Fibroblast of the conjunctiva (primary cell): ENCODE measurements around the gene MTA2.
"Not testable (repeated sequence)": the region's sequence is repeated elsewhere in the genome, so short reads cannot be mapped to it uniquely, and the experiment has no call there.

Source experiments
- DNase-seq: peaks from one replicate; pipeline ENCODE4 v3.0.0-alpha.2; 2010; ENCODE audit warnings: low read depth

The MTA2 gene

GRCh38 chr11:62565100-62565802 lies 36.4 kb downstream of the MTA2 start:
- no peak for DNase-seq

DNA sequence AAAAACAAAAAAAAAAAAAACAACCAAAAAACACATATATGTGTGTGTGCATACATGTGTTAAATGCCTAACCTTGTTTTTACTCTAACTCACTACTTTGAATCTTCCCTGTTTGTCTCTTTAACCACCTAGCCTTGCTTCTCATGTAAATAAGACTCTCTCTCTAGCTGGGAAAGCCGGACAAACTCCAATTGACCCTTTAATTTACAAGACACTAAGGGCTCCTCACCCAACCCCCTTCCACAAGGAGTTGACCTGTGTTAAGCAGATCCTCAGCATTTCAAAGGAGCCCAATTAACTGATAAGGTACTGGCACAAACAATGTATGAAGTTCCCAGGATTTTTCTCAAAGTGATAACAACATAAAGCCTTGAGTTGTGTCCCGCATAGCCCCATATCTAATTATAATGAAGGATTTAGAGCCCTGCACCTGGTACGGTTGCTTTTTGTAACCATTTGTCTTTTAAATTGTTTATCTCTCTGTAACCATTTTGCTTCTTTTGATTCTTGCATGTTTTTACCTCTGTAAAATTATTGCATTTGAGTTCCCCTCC lies 39.9 kb downstream of the MTA2 start:
- not testable (repeated sequence) for DNase-seq

DNA sequence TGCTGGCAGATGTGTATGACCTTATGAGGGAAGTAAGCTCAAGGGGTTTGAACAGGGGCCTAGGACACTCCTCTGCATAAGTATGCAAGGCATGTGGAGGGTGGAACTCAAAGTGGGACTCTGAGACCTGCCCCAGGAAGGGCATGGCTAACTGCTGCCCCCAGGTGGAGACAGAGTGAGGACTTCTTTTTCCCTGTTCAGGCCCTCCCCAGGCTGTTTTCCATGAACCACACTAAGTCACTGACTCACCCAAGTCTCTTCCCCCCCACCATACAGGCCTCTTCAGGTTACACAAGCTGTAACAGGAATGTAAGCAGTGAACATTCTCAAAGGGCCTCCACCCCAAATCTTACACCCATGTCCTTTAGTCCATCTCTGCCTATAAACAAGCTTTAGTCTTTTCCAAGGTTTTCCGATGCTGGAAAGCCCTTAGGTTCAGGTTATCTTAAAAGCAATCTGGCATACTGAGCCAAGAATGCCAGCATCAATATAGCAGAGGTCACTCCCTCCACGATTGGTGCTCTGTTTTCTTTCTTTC lies 41.0 kb downstream of the MTA2 start:
- peak; percentile 97 for DNase-seq

GRCh38 chr11:62559626-62560025 lies 42.0 kb downstream of the MTA2 start:
- not testable (repeated sequence) for DNase-seq

DNA sequence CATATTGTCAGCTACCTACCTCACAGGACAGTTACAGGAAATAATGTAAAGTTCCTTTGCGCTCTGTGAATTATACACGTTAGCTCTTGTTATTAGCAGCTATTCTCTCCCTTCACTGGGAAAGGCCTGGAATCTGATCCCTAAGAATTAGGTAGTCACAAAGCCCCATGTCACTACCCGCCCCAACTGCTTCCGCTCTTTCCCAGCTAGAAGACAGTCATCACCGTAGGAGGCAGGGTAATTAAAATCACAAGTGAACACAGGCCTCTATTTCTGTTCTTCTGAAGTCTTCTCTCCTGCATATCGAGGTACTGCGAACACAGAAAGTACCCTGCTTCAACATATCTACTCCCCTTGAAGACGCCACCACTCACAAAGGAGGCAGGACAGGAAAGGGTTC lies 42.5 kb downstream of the MTA2 start:
- DNase-seq, result no peak

- DNase-seq, result no peak
Observed at GRCh38 chr11:62558669-62559068, 43.0 kb downstream of the MTA2 start.

DNA sequence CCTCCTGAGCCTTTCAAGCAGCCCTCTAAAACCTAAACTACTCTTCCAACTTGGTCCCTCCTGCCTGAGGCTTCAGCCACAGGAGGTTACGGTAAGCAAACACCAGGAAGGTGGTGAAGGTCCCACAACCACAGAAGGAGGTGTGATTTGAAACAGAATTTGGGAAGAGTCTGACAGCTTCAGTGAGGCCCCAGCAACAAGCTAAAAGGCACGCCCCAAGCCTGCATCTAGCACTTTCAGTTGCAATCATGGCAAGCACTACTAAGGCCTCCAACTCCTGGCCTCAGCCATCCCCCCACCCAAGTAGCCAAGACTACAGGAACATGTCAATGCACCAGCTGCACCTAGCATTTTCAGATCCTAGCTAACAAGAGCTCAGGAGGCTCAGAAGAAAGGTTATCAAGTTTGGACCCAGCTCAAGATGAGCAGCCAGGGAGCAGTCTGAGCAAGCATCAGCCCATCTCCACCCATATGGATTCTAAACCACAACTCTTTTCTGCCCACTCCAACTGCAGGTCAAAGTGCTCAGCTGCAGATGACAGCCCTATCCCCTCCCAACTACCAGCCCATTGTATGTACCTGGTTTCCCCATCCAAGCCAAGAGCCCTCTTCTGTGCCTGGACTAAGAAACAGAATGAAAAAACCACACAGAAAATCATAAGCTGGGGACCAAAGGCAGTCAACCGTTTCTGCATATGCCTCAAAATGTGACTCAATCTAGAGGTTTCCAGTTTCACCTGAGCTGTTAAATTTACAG lies 44.6 kb downstream of the MTA2 start:
- DNase-seq, result no peak

DNA sequence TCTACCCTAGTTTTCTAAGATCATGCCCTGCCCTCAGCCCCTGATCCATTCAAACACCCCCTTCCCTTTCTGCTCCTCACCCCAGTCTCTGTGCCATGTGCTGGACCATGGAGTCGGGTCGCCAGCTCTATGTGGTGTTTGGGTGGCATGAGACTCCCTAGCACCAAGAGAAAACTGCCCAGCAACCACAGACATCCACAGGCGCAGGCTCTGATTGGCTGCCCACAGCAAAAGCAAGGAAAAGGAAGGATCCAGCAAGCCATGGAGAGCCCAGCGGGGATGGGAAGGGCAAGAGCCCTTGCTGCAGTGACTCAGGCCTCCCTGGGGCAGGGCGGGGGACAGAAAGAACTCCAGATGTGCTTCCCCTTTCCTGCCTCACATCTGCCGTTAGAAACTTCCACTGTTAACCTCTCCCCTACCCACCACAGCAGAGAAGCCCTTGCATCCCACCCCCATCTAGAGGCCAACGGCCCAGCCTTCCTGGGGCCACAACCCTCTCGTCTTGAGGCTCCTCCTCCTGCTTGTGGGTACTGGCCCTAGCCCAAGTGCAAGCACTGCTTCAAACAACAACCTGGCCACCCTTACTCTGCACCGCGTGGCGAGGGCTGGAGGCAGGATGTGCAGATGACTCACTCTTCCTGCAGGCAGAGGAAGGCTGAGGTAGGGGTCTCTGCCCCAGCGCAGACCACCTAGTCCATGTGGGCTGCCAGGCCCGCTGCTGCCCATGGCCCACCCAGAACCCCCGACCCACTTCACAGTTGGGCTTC lies 45.4 kb downstream of the MTA2 start:
- DNase-seq, result peak; percentile 97

DNA sequence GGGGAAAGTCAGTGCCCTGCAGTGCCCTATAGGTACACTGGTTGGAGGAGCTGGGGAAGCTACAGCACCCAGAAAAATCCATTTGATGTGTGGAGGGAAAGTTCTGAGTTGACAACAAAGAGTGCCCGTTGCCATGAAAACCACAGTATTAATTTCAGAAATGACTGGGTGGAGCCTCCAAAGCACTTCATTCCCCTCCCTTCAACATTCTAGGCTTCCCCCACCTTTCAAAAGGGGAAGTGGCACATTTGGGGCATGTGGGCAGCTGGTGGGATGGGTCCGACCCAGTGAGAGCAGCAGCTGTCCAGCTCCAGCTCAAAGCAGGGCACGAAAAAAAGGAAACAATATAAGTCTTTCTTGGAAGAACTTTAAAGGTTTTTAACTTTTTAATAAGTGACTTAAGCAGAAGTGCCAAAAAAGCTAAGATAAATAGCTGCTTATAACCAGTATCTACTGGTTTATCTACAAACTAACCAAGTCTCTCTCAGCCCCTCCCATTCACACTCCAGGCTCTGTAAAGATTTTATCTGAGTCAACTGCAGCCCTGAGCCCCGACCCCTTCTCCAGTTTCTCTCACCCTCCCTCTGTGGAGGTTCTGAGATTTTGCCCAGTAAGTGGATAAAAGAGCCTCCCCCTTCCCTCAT lies 46.1 kb downstream of the MTA2 start:
- DNase-seq, result peak; percentile 63

DNA sequence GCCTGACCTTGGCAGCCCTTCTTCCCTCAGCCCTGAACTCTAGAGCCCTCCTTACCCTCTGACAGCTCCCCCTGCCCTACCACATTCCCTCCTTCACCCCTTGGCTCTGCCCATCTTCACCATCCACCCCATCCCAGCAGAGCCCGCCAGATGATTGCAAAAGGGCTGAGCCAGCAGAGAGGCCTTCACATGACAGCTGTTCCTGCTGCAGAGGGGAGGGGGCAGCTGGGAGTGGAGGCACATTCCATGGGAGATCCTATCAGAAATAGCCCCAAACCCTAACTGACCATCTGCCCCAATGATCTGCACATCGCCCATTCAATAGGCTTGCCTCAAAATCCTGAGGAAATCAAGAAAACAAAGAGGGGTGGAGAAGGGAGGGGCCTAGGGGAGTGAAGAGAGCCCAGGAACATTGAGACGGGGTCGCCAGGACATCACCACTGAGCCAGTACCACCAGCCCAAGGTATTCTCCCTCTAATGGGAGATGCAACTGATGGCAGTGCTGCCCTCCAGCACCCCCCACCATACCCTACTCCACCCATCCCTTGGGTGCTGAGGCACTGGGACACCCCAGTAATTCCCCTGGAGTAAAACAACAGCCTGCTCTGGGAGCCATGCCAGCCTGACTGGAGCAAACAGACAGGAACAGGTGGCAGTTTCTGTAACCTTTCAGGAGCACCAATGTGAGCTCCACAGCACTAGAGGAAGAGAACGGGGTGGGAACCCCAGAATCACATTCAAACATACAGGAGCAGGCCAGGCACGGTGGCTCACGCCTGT lies 47.1 kb downstream of the MTA2 start:
- DNase-seq, result no peak

DNA sequence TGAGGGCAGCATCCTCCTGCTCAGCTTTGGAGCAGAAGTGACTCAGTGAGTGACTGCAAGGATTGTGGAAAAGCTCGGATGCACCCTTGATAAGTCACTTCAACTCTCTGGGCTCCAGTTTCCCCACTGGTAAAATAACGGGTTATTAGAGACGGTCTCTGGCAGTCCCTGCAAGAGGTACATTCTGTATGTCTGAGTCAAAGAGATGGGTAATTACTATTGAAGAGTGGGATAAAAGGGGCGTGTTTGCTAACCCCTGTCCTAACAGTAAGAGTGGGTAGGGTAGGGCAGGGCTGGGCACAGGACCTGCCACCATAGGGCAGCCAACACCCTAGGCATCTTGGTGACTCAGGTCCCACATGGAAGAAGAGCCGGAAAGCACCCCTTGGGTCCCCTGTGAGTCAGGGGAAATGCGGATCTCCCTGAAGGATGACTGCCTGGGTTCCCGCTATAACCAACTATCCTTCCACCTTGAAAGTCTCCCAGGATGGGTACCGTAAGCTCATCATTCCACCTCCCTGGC lies 47.8 kb downstream of the MTA2 start:
- DNase-seq, result peak; percentile 68

DNA sequence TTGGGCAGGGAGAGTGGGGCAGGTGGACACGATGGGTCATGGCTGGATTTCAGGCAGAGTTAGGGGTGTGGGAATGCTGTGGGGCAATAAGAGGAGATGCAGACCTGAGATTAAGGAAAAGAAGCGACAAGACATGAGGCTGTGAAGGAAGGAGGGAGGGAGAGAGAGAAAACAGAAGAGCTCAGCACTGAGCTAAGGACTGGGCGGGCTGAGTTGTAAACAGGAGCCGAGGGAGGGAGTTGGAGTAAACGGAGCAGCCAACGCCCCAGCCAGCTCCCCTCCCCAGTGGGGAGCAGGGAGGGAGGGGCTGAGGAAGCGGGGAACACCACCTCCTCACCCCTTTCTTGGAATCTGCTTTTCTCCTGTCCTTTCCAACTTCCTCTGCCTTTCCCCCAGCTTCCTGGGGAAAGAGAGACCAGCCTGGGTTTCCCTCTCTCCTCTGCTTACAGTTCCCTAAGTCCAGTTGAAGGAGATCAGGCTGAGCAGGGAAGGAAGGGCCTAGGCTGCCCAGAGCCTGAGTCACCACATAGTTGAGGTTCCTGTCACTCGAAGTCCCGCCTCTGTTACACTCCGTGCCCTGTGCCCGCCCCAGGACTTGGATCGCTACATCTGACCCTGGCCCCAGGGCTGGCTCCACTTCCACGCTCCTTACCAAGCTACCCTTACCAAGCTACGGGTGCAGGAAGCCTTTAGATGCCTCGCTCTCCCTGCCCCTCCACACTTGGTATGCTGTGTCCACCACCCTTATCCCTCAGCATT lies 48.4 kb downstream of the MTA2 start:
- DNase-seq, result peak; percentile 94

- DNase-seq, result no peak
Observed at GRCh38 chr11:62552485-62553079, 49.1 kb downstream of the MTA2 start.

- not testable (repeated sequence) for DNase-seq
Observed at GRCh38 chr11:62550478-62550877, 51.2 kb downstream of the MTA2 start.

DNA sequence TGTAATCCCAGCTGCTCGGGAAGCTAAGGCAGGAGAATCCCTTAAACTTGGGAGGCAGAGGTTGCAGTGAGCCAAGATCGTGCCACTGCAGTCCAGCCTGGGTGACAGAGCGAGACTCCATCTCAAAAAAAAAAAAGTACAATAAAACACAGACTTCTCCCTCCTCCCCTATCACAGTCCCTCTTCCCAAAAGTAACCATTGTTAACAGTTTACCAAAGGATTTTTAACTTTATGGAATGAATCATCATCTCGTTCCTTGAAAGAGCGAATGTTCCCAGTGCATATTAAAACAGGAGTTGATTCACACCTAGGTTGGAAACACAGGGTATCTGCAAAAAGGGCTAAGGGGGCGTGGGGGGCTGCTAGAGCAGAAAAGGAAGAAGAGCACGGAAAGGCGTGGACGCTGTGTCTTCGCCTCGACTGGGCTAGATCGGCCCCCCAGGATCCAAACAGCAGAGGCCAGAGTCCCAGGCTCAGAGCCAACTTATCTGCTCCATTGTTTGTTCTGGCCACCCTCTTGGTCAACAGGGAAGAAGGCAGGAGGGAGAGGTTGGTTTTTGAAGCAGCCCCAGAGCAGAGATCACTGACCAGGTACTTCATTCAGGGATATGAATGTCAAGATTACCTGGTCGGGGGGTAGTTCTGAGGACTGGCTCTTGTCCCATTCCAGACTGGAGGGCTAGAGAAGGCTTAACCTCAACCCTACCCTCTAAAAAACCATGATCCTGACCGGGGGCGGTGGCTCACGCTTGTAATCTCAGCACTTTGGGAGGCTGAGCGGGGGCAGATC lies 52.9 kb downstream of the MTA2 start:
- DNase-seq, result no peak

- no peak for DNase-seq
Observed at GRCh38 chr11:62547691-62548281, 53.9 kb downstream of the MTA2 start.

DNA sequence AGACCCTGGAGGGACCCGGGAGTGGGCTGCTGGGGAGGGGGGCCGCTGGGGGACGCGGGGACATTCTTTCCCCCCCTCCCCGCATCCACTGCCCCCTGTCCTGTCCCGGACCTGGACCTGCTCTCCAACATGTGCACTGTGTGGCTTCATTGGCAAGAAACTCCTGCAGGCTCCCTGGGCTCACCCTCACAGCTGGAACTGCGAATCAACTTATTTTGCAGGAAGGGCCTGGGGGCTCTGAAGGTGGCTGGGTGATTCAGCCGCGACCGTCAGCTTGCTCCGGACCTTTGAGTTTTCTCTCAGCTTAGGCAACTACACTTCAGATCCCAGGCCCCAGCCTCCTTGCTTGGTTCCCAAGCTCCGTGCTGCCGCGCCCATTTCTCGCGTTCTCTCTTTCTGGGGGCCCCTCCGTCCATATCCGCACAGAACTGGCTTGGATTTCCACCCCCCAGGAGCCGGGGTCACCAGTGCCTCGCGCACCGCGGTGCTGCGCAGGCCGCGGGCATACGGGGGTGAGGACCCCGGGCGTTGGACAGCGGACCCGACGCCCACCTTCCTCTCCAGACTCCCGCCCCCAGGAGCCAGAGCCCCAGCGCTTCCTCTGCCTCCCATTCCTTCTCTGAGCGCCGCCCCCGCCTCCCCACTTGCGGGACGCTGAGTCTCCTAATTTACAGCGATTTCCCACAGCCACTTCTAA lies 54.6 kb downstream of the MTA2 start:
- no peak for DNase-seq
